Mesenchymal stem cell (in vitro differentiated cells and primary cell): ENCODE results near the gene SMTN.

ENCODE experiments used
- DNase-seq: peaks from one replicate; pipeline ENCODE4 v3.0.0-alpha.2; 2013
- H2AFZ ChIP-seq: one replicate; pipeline ENCODE4 v1.6.1; 2013; ENCODE audit warnings: low read depth, mild to moderate bottlenecking, control low read depth, inconsistent platforms, low read length, moderate library complexity
- H2AK5ac ChIP-seq: 2 replicates; pipeline ENCODE4 v1.6.1; 2013; ENCODE audit warnings: low read length, moderate library complexity, mild to moderate bottlenecking, inconsistent platforms; ENCODE audit not compliant: severe bottlenecking
- H2BK120ac ChIP-seq: one replicate; pipeline ENCODE4 v1.6.1; 2013; ENCODE audit warnings: low read depth, mild to moderate bottlenecking, inconsistent platforms, low read length, moderate library complexity
- H2BK12ac ChIP-seq, 2 experiments: one replicate each; pipeline ENCODE4 v1.6.1; 2013; ENCODE audit warnings: inconsistent platforms in 2 of 2, low read length in 2 of 2, mild to moderate bottlenecking in 2 of 2, moderate library complexity in 2 of 2, control low read depth in 1 of 2
- H2BK15ac ChIP-seq: one replicate; pipeline ENCODE4 v1.6.1; 2013; ENCODE audit warnings: mild to moderate bottlenecking, low read depth, inconsistent platforms; ENCODE audit not compliant: poor library complexity, severe bottlenecking
- H2BK5ac ChIP-seq: 2 replicates; pipeline ENCODE4 v1.6.1; 2013; ENCODE audit warnings: low read depth, mild to moderate bottlenecking, low read length, control low read depth, inconsistent platforms; ENCODE audit not compliant: poor library complexity, severe bottlenecking
- H3K14ac ChIP-seq, 2 experiments: one replicate each; pipeline ENCODE4 v1.6.1; 2013; ENCODE audit warnings: inconsistent platforms in 2 of 2, low read length in 2 of 2, control low read depth in 1 of 2, mild to moderate bottlenecking in 1 of 2, moderate library complexity in 1 of 2
- H3K18ac ChIP-seq, 2 experiments: one replicate each; pipeline ENCODE4 v1.6.1; 2013; ENCODE audit warnings: inconsistent platforms in 2 of 2, low read length in 2 of 2, control low read depth in 1 of 2, low read depth in 1 of 2, mild to moderate bottlenecking in 1 of 2
- H3K23ac ChIP-seq, 2 experiments: one replicate each; pipeline ENCODE4 v1.6.1; 2013; ENCODE audit warnings: inconsistent platforms in 2 of 2, low read length in 2 of 2, mild to moderate bottlenecking in 2 of 2, moderate library complexity in 2 of 2, control low read depth in 1 of 2
- H3K27ac ChIP-seq: 2 replicates; pipeline ENCODE4 v1.5.1; 2013; ENCODE audit warnings: mild to moderate bottlenecking, moderate library complexity, low read length, control low read depth, inconsistent platforms; ENCODE audit not compliant: poor library complexity, severe bottlenecking
- H3K27me3 ChIP-seq, 2 experiments: 2 replicates each; pipeline versions ENCODE4 v1.6.1 to v1.7.0; 2013; ENCODE audit warnings: low read length in 2 of 2, mild to moderate bottlenecking in 2 of 2, moderate library complexity in 2 of 2, control low read depth in 1 of 2, inconsistent platforms in 1 of 2; ENCODE audit not compliant: control insufficient read depth in 1 of 2, insufficient read depth in 1 of 2
- H3K36me3 ChIP-seq, 2 experiments: 2 replicates each; pipeline versions ENCODE4 v1.6.1 to v1.7.0; 2013; ENCODE audit warnings: low read length in 2 of 2, control low read depth in 1 of 2, inconsistent platforms in 1 of 2, low read depth in 1 of 2, mild to moderate bottlenecking in 1 of 2; ENCODE audit not compliant: insufficient read depth in 2 of 2, control insufficient read depth in 1 of 2
- H3K4ac ChIP-seq, 2 experiments: one replicate each; pipeline ENCODE4 v1.6.1; 2013; ENCODE audit warnings: inconsistent platforms in 2 of 2, low read length in 2 of 2, mild to moderate bottlenecking in 2 of 2, moderate library complexity in 2 of 2, control low read depth in 1 of 2, low read depth in 1 of 2
- H3K4me1 ChIP-seq: 2 replicates; pipeline ENCODE4 v1.6.1; 2013; ENCODE audit warnings: low read depth, low read length, control low read depth; ENCODE audit not compliant: control insufficient read depth, insufficient read depth
- H3K4me2 ChIP-seq: 2 replicates; pipeline ENCODE4 v1.6.1; 2013; ENCODE audit warnings: low read length, mild to moderate bottlenecking, inconsistent platforms; ENCODE audit not compliant: poor library complexity, severe bottlenecking
- H3K4me3 ChIP-seq, 2 experiments: 2 replicates each; pipeline versions ENCODE4 v1.5.1 to v1.7.0; 2013; ENCODE audit warnings: low read length in 2 of 2, mild to moderate bottlenecking in 2 of 2, control low read depth in 1 of 2, low read depth in 1 of 2; ENCODE audit not compliant: insufficient read depth in 1 of 2
- H3K79me1 ChIP-seq: replicated peaks from 2 replicates; pipeline ENCODE4 v1.6.1; 2013; ENCODE audit warnings: mild to moderate bottlenecking, control low read depth, low read length, inconsistent platforms; ENCODE audit not compliant: poor library complexity, severe bottlenecking
- H3K9ac ChIP-seq: 2 replicates; pipeline ENCODE4 v1.7.0; 2013; ENCODE audit warnings: mild to moderate bottlenecking, low read length, moderate library complexity
- H3K9me3 ChIP-seq: 2 replicates; pipeline ENCODE4 v1.7.0; 2013; ENCODE audit warnings: mild to moderate bottlenecking, low read length; ENCODE audit not compliant: control insufficient read depth
- H4K8ac ChIP-seq: one replicate; pipeline ENCODE4 v1.6.1; 2013; ENCODE audit warnings: inconsistent platforms, mild to moderate bottlenecking, low read length, moderate library complexity
- H4K91ac ChIP-seq: one replicate; pipeline ENCODE4 v1.6.1; 2013; ENCODE audit warnings: mild to moderate bottlenecking, low read length, inconsistent platforms
- WGBS: methylation state at CpG from one replicate; pipeline ENCODE4 v1.1.7; 2013; ENCODE audit warnings: mixed read lengths; 5-methylcytosine and 5-hydroxymethylcytosine counted together

The SMTN gene

DNA sequence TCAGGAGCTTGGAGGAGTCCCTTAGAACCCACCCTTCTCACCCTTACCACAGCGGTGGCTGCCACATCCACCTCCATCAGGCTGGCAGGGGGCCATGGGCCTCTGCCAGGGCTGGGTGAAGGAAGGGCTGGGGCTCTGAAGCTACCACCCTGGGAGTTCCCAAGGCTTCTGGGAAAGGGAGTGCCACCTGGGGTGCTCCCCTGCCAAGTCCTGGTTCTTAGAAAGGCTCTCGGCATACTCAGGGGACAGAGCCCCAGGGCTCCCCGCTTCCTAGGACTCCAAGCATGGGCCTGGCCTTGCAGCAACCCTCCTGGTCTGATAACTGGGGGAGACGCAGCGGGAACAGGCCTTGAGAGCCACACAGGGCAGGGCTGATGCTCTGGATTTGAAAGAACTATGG, 59.6 kb downstream of the SMTN start:
- H3K9ac ChIP-seq = no peak overlapping the region
- no peak overlapping the region for H2BK12ac ChIP-seq
- no peak overlapping the region for H4K8ac ChIP-seq
- H2AFZ ChIP-seq = no peak overlapping the region
- no peak overlapping the region for H3K23ac ChIP-seq
- H4K91ac ChIP-seq = no peak overlapping the region
- no peak overlapping the region for H3K14ac ChIP-seq
- peaks cover 7% of the 10 kb centered on the region for H3K9me3 ChIP-seq
- H2BK5ac ChIP-seq = no peak overlapping the region
- no peaks in the 10 kb centered on the region for H3K79me1 ChIP-seq
- H3K36me3 ChIP-seq = no peaks in the 10 kb centered on the region
- no peak for DNase-seq
- 76% methylated on average over 5 of the region's 5 CpGs for WGBS
- H2AK5ac ChIP-seq = no peak overlapping the region
- peaks cover 15% of the 10 kb centered on the region for H3K4me1 ChIP-seq
- H2BK15ac ChIP-seq = peak overlapping the region; percentile 41
- no peak overlapping the region for H3K4me3 ChIP-seq
- H3K18ac ChIP-seq = no peak overlapping the region
- no peak overlapping the region for H2BK120ac ChIP-seq
- no peak overlapping the region for H3K27ac ChIP-seq
- no peak overlapping the region for H3K4ac ChIP-seq
- H3K27me3 ChIP-seq = peaks cover 23 to 65% of the 10 kb centered on the region in 2 experiments
- H3K4me2 ChIP-seq = no peak overlapping the region

DNA sequence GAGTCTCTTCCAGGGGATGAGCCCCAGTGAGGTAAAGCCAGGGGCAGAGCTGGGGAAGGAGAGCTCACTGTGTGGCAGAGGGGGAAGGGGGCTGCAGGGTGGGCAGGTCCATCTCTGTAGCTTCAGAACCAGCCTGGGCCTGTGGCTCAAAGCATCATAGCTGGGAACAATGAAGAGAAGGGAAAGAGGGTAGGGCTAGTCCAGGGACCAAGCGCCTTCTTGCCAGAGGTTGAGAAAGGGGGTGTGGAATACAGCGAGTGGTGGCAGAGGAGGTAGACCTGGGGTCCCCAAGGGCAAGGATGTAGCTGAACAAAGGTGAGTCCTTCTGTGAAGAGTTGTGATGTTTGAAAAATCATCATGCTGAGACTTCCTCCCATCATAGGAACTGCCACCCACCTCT, 60.4 kb downstream of the SMTN start:
- no peak for DNase-seq
- H3K4me1 ChIP-seq = peaks cover 15% of the 10 kb centered on the region
- 73% methylated on average over 2 of the region's 2 CpGs for WGBS
- no peaks in the 10 kb centered on the region for H3K79me1 ChIP-seq
- H3K9ac ChIP-seq = no peak overlapping the region
- peaks cover 7% of the 10 kb centered on the region for H3K9me3 ChIP-seq
- no peak overlapping the region for H2BK5ac ChIP-seq
- H3K27me3 ChIP-seq = peaks cover 23 to 57% of the 10 kb centered on the region in 2 experiments
- no peak overlapping the region for H4K91ac ChIP-seq
- H3K23ac ChIP-seq = no peak overlapping the region
- H2BK15ac ChIP-seq = no peak overlapping the region
- H3K14ac ChIP-seq = no peak overlapping the region
- H3K18ac ChIP-seq = no peak overlapping the region
- no peak overlapping the region for H4K8ac ChIP-seq
- H3K27ac ChIP-seq = no peak overlapping the region
- no peak overlapping the region for H3K4me2 ChIP-seq
- H2BK120ac ChIP-seq = no peak overlapping the region
- no peak overlapping the region for H3K4ac ChIP-seq
- H2BK12ac ChIP-seq = no peak overlapping the region
- no peak overlapping the region for H2AFZ ChIP-seq
- H3K4me3 ChIP-seq = no peak overlapping the region
- no peak overlapping the region for H2AK5ac ChIP-seq
- H3K36me3 ChIP-seq = no peaks in the 10 kb centered on the region

DNA sequence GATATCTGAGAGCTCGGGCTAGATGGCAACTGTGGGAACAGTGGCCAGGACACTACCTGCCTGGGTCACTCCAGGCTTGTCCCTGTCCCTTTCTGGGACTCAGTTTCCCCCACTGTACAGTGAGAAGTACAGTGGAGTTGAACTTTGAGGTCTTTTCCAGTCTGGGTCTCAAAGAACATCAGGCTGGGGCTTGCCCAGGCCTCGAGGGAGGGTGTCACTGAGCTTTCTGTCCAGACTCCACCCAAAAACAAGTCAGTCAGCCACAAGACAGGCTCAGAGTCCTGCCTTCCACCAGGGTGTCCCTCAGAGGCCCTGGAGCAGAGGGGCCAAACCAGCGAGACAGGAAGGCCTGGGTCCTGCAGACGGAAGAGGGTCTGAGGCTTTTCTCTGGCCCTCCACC, 61.2 kb downstream of the SMTN start:
- Histone ChIP-seq H2AK5ac (no peak overlapping the region), H3K27me3 (peaks cover 23 to 51% of the 10 kb centered on the region in 2 experiments), H4K91ac (no peak overlapping the region), H2AFZ (no peak overlapping the region), H3K9ac (no peak overlapping the region), H2BK120ac (no peak overlapping the region), H2BK12ac (no peak overlapping the region), H3K4me2 (no peak overlapping the region), H3K4me1 (peaks cover 15% of the 10 kb centered on the region), H3K14ac (no peak overlapping the region), H3K79me1 (no peaks in the 10 kb centered on the region), H2BK15ac (no peak overlapping the region), H3K27ac (no peak overlapping the region), H3K4me3 (no peak overlapping the region), H3K18ac (no peak overlapping the region), H4K8ac (no peak overlapping the region), H3K36me3 (no peaks in the 10 kb centered on the region), H3K23ac (no peak overlapping the region), H3K9me3 (peaks cover 7% of the 10 kb centered on the region), H3K4ac (no peak overlapping the region), H2BK5ac (no peak overlapping the region)
- DNase-seq = no peak
- 89% methylated on average over 3 of the region's 4 CpGs for WGBS

DNA sequence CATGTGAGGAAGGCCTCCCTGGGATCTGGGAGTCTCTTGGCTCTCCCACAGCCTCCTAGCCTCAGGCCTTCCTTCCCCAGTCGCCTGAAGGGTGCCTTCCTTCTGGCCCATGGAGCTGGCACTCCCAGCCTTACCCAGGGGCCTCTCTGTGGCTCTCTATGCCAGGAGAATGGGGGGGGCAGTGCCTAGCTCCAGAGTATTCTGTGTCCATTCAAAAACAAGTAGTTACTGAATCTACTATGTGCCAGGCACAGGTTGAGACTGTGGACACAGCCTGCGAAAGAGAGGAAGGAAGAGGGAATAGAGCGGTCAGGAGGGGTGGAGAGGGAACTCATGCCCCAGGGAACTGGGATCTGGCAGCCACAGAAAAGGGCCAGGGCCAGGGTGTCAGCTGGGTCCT, 61.9 kb downstream of the SMTN start:
- no peak overlapping the region for H2BK5ac ChIP-seq
- H3K4me3 ChIP-seq = no peak overlapping the region
- no peak overlapping the region for H3K14ac ChIP-seq
- H2AFZ ChIP-seq = no peak overlapping the region
- no peak overlapping the region for H3K9ac ChIP-seq
- no peak overlapping the region for H3K4ac ChIP-seq
- H4K8ac ChIP-seq = no peak overlapping the region
- H2BK120ac ChIP-seq = no peak overlapping the region
- no peaks in the 10 kb centered on the region for H3K36me3 ChIP-seq
- peaks cover 23 to 44% of the 10 kb centered on the region in 2 experiments for H3K27me3 ChIP-seq
- H2BK15ac ChIP-seq = no peak overlapping the region
- no peak for DNase-seq
- no peak overlapping the region for H3K27ac ChIP-seq
- WGBS = 79% methylated on average over 3 of the region's 3 CpGs
- no peaks in the 10 kb centered on the region for H3K79me1 ChIP-seq
- H3K4me1 ChIP-seq = peaks cover 15% of the 10 kb centered on the region
- no peak overlapping the region for H2BK12ac ChIP-seq
- H2AK5ac ChIP-seq = no peak overlapping the region
- H3K4me2 ChIP-seq = no peak overlapping the region
- peak overlapping the region; percentile 32 for H4K91ac ChIP-seq
- H3K9me3 ChIP-seq = peaks cover 7% of the 10 kb centered on the region
- no peak overlapping the region for H3K18ac ChIP-seq
- H3K23ac ChIP-seq = no peak overlapping the region
